Parathyroid adenoma (tissue), 2 donors: ENCODE data around the gene SMIM20.

Source experiments
- H2AFZ ChIP-seq: fragments of 300-600 bp; sonication (generic); one replicate; pipeline ENCODE4 v1.7.0; 2017; ENCODE audit warnings: antibody characterized with exemption, mild to moderate bottlenecking
- H3K27ac ChIP-seq: fragments of 300-600 bp; sonication (generic); one replicate; pipeline ENCODE4 v1.7.0; 2017
- H3K27me3 ChIP-seq: fragments of 300-600 bp; sonication (generic); one replicate; pipeline ENCODE4 v1.7.0; 2017; ENCODE audit warnings: low read length; ENCODE audit not compliant: control insufficient read depth, insufficient read depth
- H3K36me3 ChIP-seq: fragments of 300-600 bp; sonication (generic); one replicate; pipeline ENCODE4 v1.7.0; 2017; ENCODE audit warnings: low read length; ENCODE audit not compliant: control insufficient read depth, insufficient read depth
- H3K4me1 ChIP-seq: fragments of 300-600 bp; sonication (generic); one replicate; pipeline ENCODE4 v1.7.0; 2017; ENCODE audit warnings: control low read depth
- H3K4me2 ChIP-seq: fragments of 300-600 bp; sonication (generic); one replicate; pipeline ENCODE4 v1.7.0; 2017; ENCODE audit warnings: low read length
- H3K4me3 ChIP-seq: fragments of 300-600 bp; sonication (generic); one replicate; pipeline ENCODE4 v1.7.0; 2017; ENCODE audit warnings: low read depth, low read length
- H3K79me2 ChIP-seq: fragments of 300-600 bp; sonication (generic); one replicate; pipeline ENCODE4 v1.7.0; 2017; ENCODE audit warnings: control low read depth
- H3K9ac ChIP-seq: fragments of 300-600 bp; sonication (generic); one replicate; pipeline ENCODE4 v1.7.0; 2017; ENCODE audit warnings: mild to moderate bottlenecking
- H3K9me3 ChIP-seq: fragments of 300-600 bp; sonication (generic); one replicate; pipeline ENCODE4 v1.7.0; 2017; ENCODE audit warnings: low read length; ENCODE audit not compliant: control insufficient read depth
- TF ChIP-seq, protein P1 (sequence below): fragments of 300-600 bp; sonication (generic); IDR thresholded peaks from one replicate; pipeline ENCODE4 v1.7.0; 2017; ENCODE audit warnings: antibody characterized with exemption, mild to moderate bottlenecking
- donor health status: primary hyperparathyroidism.

SMIM20 gene

DNA sequence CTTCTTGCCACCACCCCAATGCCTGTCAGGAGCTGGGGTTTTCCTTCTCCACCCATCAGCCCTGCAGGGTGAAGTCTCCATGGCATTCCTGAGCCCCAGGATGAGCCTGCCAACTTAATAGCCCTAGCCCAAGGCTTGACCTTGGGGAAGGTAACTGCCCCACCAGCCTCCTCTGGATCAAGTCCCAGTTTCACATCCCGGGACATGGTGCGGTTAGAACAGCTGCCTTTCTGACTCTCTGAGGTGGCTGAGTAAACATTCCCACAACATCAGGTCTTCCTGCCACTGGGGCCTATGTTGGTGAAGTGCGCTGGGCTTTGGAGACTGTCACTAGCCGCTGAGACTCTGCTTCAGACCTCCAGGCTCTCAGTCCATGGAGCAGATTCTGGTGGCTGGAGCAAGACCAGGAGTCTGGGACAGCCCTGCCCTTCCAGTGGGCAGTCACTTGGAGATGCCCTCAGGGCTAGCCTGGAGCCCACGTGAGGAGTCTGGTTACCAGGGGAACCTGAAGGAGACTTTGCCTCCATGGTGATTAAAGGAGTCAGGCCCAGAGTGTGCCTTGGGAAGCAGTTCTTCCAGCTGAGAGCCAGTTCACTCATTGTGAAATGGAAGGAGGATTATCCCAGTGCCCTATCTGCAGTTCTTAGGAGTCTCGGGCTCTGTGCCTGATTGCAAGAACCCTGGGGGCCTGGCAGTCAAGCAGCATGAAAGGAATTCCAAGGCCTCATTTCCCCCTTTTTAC, 56.8 kb downstream of the SMIM20 start:
- H3K27me3 ChIP-seq: no peaks in the 10 kb centered on the region
- H3K4me3 ChIP-seq: no peak overlapping the region
- H3K9me3 ChIP-seq: no peaks in the 10 kb centered on the region
- no peaks in the 10 kb centered on the region for H3K79me2 ChIP-seq
- no peak overlapping the region for H3K9ac ChIP-seq
- no peaks in the 10 kb centered on the region for H3K36me3 ChIP-seq
- H3K4me2 ChIP-seq: no peak overlapping the region
- H3K4me1 ChIP-seq: no peaks in the 10 kb centered on the region
- H2AFZ ChIP-seq: no peak overlapping the region
- no peak overlapping the region for H3K27ac ChIP-seq
- TF ChIP-seq, protein P1, sequence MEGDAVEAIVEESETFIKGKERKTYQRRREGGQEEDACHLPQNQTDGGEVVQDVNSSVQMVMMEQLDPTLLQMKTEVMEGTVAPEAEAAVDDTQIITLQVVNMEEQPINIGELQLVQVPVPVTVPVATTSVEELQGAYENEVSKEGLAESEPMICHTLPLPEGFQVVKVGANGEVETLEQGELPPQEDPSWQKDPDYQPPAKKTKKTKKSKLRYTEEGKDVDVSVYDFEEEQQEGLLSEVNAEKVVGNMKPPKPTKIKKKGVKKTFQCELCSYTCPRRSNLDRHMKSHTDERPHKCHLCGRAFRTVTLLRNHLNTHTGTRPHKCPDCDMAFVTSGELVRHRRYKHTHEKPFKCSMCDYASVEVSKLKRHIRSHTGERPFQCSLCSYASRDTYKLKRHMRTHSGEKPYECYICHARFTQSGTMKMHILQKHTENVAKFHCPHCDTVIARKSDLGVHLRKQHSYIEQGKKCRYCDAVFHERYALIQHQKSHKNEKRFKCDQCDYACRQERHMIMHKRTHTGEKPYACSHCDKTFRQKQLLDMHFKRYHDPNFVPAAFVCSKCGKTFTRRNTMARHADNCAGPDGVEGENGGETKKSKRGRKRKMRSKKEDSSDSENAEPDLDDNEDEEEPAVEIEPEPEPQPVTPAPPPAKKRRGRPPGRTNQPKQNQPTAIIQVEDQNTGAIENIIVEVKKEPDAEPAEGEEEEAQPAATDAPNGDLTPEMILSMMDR: no peak

DNA sequence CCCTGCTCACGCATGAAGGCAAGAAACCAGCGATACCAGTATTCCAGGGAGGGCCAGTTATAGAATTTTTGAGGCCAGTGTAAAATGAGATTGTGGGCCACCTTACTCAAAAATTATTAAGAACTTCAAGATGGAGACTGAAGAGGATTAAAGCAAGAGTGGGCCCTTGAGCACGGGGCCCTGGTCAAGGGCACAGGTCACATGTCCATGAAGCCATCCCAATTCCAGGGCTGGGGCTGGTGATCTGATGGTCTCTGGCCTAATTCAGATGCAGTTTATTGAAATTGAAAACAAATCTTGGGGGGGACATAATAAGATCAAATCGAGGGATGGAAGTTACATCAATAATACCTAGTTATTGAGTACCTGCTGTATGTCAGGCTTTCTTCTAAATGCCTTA, 58.3 kb downstream of the SMIM20 start:
- no peaks in the 10 kb centered on the region for H3K4me1 ChIP-seq

DNA sequence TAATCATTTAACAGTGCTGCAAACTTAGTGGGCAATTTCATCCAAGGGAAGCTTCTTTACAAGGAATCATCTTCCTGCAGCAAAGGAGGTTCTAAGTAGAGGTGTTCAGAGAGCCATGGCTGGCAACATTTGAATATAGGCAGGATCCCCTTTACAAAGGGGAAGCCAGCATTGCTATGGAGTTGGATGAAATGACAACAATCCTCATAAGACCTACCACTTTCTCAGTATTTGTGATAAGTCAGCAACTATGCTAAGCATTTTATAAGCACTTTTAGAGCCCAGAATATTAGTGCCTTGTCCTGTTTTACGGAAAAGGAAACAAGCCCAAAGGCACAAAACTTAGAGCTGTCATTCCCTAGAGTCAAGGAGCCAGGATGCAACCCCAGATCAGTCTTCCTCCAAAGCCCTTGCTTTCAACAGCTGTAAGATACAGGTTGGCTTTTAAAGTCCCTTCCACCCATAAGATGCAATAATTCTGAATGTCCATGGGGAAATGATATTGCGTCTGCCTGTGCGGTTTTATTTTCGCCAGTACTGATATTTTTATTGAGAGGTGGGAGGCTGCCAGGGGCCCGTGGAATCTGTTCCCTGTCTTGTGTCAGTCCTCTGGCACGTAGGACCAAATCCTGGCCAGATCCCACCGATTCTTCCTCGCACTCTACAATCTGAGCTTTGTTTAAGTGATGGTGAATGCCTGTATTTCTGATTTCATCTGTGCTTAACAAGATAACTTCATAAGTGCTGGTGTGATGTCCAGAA, 59.1 kb downstream of the SMIM20 start:
- Histone ChIP-seq H2AFZ (no peak overlapping the region), H3K4me3 (no peak overlapping the region), H3K27ac (no peak overlapping the region), H3K36me3 (no peaks in the 10 kb centered on the region), H3K4me2 (no peak overlapping the region), H3K27me3 (no peaks in the 10 kb centered on the region), H3K9me3 (no peaks in the 10 kb centered on the region), H3K9ac (no peak overlapping the region), H3K79me2 (no peaks in the 10 kb centered on the region), H3K4me1 (no peaks in the 10 kb centered on the region)
- TF ChIP-seq, protein P1: no peak

More for the DNA sequence above, 58.3 kb downstream of the SMIM20 start:
- Histone ChIP-seq H3K36me3 (no peaks in the 10 kb centered on the region), H3K27me3 (no peaks in the 10 kb centered on the region), H3K4me3 (no peak overlapping the region), H2AFZ (no peak overlapping the region), H3K27ac (no peak overlapping the region), H3K4me2 (no peak overlapping the region), H3K9ac (no peak overlapping the region), H3K9me3 (no peaks in the 10 kb centered on the region), H3K79me2 (no peaks in the 10 kb centered on the region)
- TF ChIP-seq, protein P1: no peak

DNA sequence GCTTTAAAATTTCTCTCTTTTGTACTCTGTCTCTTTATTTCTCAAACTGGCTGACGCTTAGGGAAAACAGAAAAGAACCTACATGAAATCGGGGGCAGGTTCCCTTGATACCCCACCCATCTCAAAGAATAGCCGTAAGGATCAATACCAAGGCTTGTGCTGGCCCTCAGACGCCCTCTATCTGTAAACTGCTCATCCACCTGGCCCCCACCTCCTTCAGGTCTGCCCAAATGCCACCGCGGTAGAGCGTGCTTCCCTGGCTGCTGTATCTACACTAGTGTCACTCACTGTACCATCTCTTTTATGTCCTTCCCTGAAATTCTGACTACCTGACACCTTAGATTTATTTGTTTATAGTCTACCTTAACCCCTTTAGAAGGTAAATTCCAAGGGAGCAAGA, 62.8 kb downstream of the SMIM20 start:
- no peaks in the 10 kb centered on the region for H3K4me1 ChIP-seq
- H3K9me3 ChIP-seq: no peaks in the 10 kb centered on the region
- H3K4me2 ChIP-seq: no peak overlapping the region
- no peaks in the 10 kb centered on the region for H3K79me2 ChIP-seq
- TF ChIP-seq, protein P1: no peak
- H3K27ac ChIP-seq: no peak overlapping the region
- no peaks in the 10 kb centered on the region for H3K27me3 ChIP-seq
- no peaks in the 10 kb centered on the region for H3K36me3 ChIP-seq
- no peak overlapping the region for H3K4me3 ChIP-seq
- no peak overlapping the region for H2AFZ ChIP-seq
- H3K9ac ChIP-seq: no peak overlapping the region
